ENCODE measurements around the gene SLC5A6. TPM values are rescaled to one million over a fixed set of nuclear protein-coding genes. Genes with fewer than 3 reads are reported as not detected.

Gene SLC5A6
- polyA plus RNA-seq, 3 donors = 8.1 to 21.7 (median 10.2) TPM

GRCh38 chr2:27152102-27152795, 59.8 kb downstream of the SLC5A6 start:
- intact Hi-C loops (cut with micrococcal nuclease) = no loop called here
- Histone ChIP-seq H3K27me3 (ENCODE audit: control insufficient read depth in 2 of 2, insufficient read depth in 2 of 2, low read length in 2 of 2) (no peaks in the 10 kb centered on the region), H3K79me2 (ENCODE audit: insufficient read depth, low read length) (no peaks in the 10 kb centered on the region), H3K36me3 (replicated peaks in 1 of 2; ENCODE audit: control insufficient read depth in 1 of 2, insufficient read depth in 2 of 2, low read length in 2 of 2) (no peaks in the 10 kb centered on the region), H3K4me2 (replicated peaks; ENCODE audit: extremely low read depth, low read length, poor library complexity, severe bottlenecking) (no peak overlapping the region), H2AFZ (ENCODE audit: insufficient read depth, low read depth, low read length, poor library complexity, severe bottlenecking) (no peak overlapping the region), H3K4me3 (replicated peaks in 1 of 3; ENCODE audit: low read depth in 2 of 3, low read length in 3 of 3) (no peak overlapping the region), H3K27ac (ENCODE audit: low read depth in 1 of 2, low read length in 2 of 2) (no peak overlapping the region), H3K9me3 (replicated peaks in 1 of 2; ENCODE audit: control insufficient read depth in 1 of 2, insufficient read depth in 1 of 2, low read length in 2 of 2) (no peaks in the 10 kb centered on the region), H3K4me1 (ENCODE audit: control insufficient read depth in 1 of 2, insufficient read depth in 2 of 2, low read length in 2 of 2) (no peaks in the 10 kb centered on the region), H3K9ac (ENCODE audit: insufficient read depth, low read length, poor library complexity, severe bottlenecking) (no peak overlapping the region), H4K20me1 (ENCODE audit: insufficient read depth, low read length) (no peaks in the 10 kb centered on the region)
- no peak overlapping the region for H3K27ac Mint-ChIP-seq
- H3K4me1 Mint-ChIP-seq = no peaks in the 10 kb centered on the region
- H3K27me3 Mint-ChIP-seq (ENCODE audit: low read depth in 3 of 3) = peaks cover 0 to 11% (median 1%) of the 10 kb centered on the region in 3 donors
- H3K36me3 Mint-ChIP-seq = no peaks in the 10 kb centered on the region
- H3K9me3 Mint-ChIP-seq = peaks cover 0 to 2% (median 0%) of the 10 kb centered on the region in 7 donors
- 88% methylated on average over 6 of the region's 8 CpGs for WGBS (ENCODE audit: insufficient coverage)
- DNase-seq = no peak
- TF ChIP-seq CTCF (IDR thresholded peaks at IDR 0.05) = no peak
- H3K4me3 Mint-ChIP-seq = no peak overlapping the region

GRCh38 chr2:27150639-27151230, 61.3 kb downstream of the SLC5A6 start:
- Mint-ChIP-seq H3K27me3 (ENCODE audit: low read depth in 3 of 3) (peaks cover 0 to 11% (median 2%) of the 10 kb centered on the region in 3 donors), H3K4me3 (no peak overlapping the region), H3K27ac (no peak overlapping the region), H3K9me3 (peaks cover 0 to 2% (median 0%) of the 10 kb centered on the region in 7 donors), H3K36me3 (no peaks in the 10 kb centered on the region), H3K4me1 (no peaks in the 10 kb centered on the region)
- Histone ChIP-seq H3K9ac (ENCODE audit: insufficient read depth, low read length, poor library complexity, severe bottlenecking) (no peak overlapping the region), H2AFZ (ENCODE audit: insufficient read depth, low read depth, low read length, poor library complexity, severe bottlenecking) (no peak overlapping the region), H3K4me2 (replicated peaks; ENCODE audit: extremely low read depth, low read length, poor library complexity, severe bottlenecking) (no peak overlapping the region), H4K20me1 (ENCODE audit: insufficient read depth, low read length) (no peaks in the 10 kb centered on the region), H3K4me3 (replicated peaks in 1 of 3; ENCODE audit: low read depth in 2 of 3, low read length in 3 of 3) (no peak overlapping the region), H3K79me2 (ENCODE audit: insufficient read depth, low read length) (no peaks in the 10 kb centered on the region), H3K9me3 (replicated peaks in 1 of 2; ENCODE audit: control insufficient read depth in 1 of 2, insufficient read depth in 1 of 2, low read length in 2 of 2) (no peaks in the 10 kb centered on the region), H3K36me3 (replicated peaks in 1 of 2; ENCODE audit: control insufficient read depth in 1 of 2, insufficient read depth in 2 of 2, low read length in 2 of 2) (no peaks in the 10 kb centered on the region), H3K27ac (ENCODE audit: low read depth in 1 of 2, low read length in 2 of 2) (no peak overlapping the region), H3K4me1 (ENCODE audit: control insufficient read depth in 1 of 2, insufficient read depth in 2 of 2, low read length in 2 of 2) (no peaks in the 10 kb centered on the region), H3K27me3 (ENCODE audit: control insufficient read depth in 2 of 2, insufficient read depth in 2 of 2, low read length in 2 of 2) (no peaks in the 10 kb centered on the region)
- no peak for TF ChIP-seq CTCF (IDR thresholded peaks at IDR 0.05)
- intact Hi-C loops (cut with micrococcal nuclease) = no loop called here
- DNase-seq = no peak
- no CpG with 5 or more reads among the region's 8 CpGs for WGBS (ENCODE audit: insufficient coverage)

Other genes starting within 250 kb of the SLC5A6 start
- gene MAPRE3, start 241.6 kb downstream of the SLC5A6 start, polyA plus RNA-seq = 10 to 100 TPM in 1 of 3 donors, 1 to 10 TPM in 2; 2.4 to 14.4 (median 3.5) TPM
- 10 to 100 TPM; 18.3 to 61.7 (median 26.9) TPM for gene TMEM214, start 179.3 kb downstream of the SLC5A6 start, polyA plus RNA-seq
- gene AGBL5, start 160.6 kb downstream of the SLC5A6 start, polyA plus RNA-seq = 1 to 10 TPM; 4.4 to 4.8 (median 4.6) TPM
- 100 to 1,000 TPM; 209 to 635 (median 615) TPM for gene OST4, start 140.6 kb downstream of the SLC5A6 start, polyA plus RNA-seq
- 1 to 10 TPM in 1 of 3 donors, under 1 TPM in 2; 0.43 to 1.0 (median 0.44) TPM for gene EMILIN1, start 133.7 kb downstream of the SLC5A6 start, polyA plus RNA-seq
- 1 to 10 TPM; 3.4 to 7.3 (median 6.6) TPM for gene KHK, start 125.5 kb downstream of the SLC5A6 start, polyA plus RNA-seq
- gene CGREF1, start 93.1 kb downstream of the SLC5A6 start, polyA plus RNA-seq = not detected
- 1 to 10 TPM in 1 of 3 donors, under 1 TPM in 2; 0.08 to 1.2 (median 0.25) TPM for gene ABHD1, start 88.5 kb downstream of the SLC5A6 start, polyA plus RNA-seq
- gene PREB, start 77.6 kb downstream of the SLC5A6 start, polyA plus RNA-seq = 10 to 100 TPM; 70.0 to 78.2 (median 71.7) TPM
- gene PRR30, start 72.9 kb downstream of the SLC5A6 start, polyA plus RNA-seq = not detected
- gene TCF23, start 63.3 kb downstream of the SLC5A6 start, polyA plus RNA-seq = not detected
- 100 to 1,000 TPM; 120 to 298 (median 287) TPM for gene ATRAID, start 227 bp downstream of the SLC5A6 start, polyA plus RNA-seq
- gene CAD, start 5.1 kb upstream of the SLC5A6 start, polyA plus RNA-seq = 10 to 100 TPM in 1 of 3 donors, 1 to 10 TPM in 1, under 1 TPM in 1; 0.71 to 17.3 (median 1.7) TPM
- gene SLC30A3, start 50.8 kb upstream of the SLC5A6 start, polyA plus RNA-seq = under 1 TPM in 1 of 3 donors, not detected in 2; 0.08 TPM
- not detected for gene DNAJC5G, start 63.2 kb upstream of the SLC5A6 start, polyA plus RNA-seq
- not detected for gene TRIM54, start 70.2 kb upstream of the SLC5A6 start, polyA plus RNA-seq
- gene UCN, start 96.2 kb upstream of the SLC5A6 start, polyA plus RNA-seq = 1 to 10 TPM in 1 of 3 donors, under 1 TPM in 2; 0.39 to 2.2 (median 0.60) TPM
- 100 to 1,000 TPM; 136 to 160 (median 160) TPM for gene MPV17, start 110.8 kb upstream of the SLC5A6 start, polyA plus RNA-seq
- gene GTF3C2, start 144.5 kb upstream of the SLC5A6 start, polyA plus RNA-seq = 10 to 100 TPM; 34.4 to 70.8 (median 41.7) TPM
- 10 to 100 TPM; 29.5 to 42.3 (median 39.3) TPM for gene EIF2B4, start 158.1 kb upstream of the SLC5A6 start, polyA plus RNA-seq
- gene SNX17, start 158.3 kb upstream of the SLC5A6 start, polyA plus RNA-seq = 100 to 1,000 TPM in 2 of 3 donors, 10 to 100 TPM in 1; 86.6 to 338 (median 291) TPM
- 10 to 100 TPM in 1 of 3 donors, 1 to 10 TPM in 2; 2.4 to 36.8 (median 2.6) TPM for gene ZNF513, start 168.5 kb upstream of the SLC5A6 start, polyA plus RNA-seq
- 10 to 100 TPM; 31.9 to 54.3 (median 47.3) TPM for gene PPM1G, start 197.3 kb upstream of the SLC5A6 start, polyA plus RNA-seq
- 100 to 1,000 TPM in 2 of 3 donors, 10 to 100 TPM in 1; 95.6 to 108 (median 102) TPM for gene NRBP1, start 216.4 kb upstream of the SLC5A6 start, polyA plus RNA-seq
- 1 to 10 TPM in 1 of 3 donors, not detected in 2; 2.5 TPM for gene KRTCAP3, start 230.1 kb upstream of the SLC5A6 start, polyA plus RNA-seq

All from CD14-positive monocyte (primary cell).